Astrocyte (in vitro differentiated cells and primary cell): ENCODE measurements around the gene ZNF670.

Source experiments
- CTCF ChIP-seq: IDR thresholded peaks from 2 replicates; pipeline ENCODE4 v1.5.1; 2011; ENCODE audit warnings: low read depth, mild to moderate bottlenecking, inconsistent platforms, low read length, moderate library complexity; ENCODE audit not compliant: insufficient read depth
- EZH2 ChIP-seq: IDR thresholded peaks from 2 replicates; pipeline ENCODE4 v1.6.1; 2012; ENCODE audit warnings: mild to moderate bottlenecking, low read length, inconsistent platforms; ENCODE audit not compliant: insufficient read depth

DNA sequence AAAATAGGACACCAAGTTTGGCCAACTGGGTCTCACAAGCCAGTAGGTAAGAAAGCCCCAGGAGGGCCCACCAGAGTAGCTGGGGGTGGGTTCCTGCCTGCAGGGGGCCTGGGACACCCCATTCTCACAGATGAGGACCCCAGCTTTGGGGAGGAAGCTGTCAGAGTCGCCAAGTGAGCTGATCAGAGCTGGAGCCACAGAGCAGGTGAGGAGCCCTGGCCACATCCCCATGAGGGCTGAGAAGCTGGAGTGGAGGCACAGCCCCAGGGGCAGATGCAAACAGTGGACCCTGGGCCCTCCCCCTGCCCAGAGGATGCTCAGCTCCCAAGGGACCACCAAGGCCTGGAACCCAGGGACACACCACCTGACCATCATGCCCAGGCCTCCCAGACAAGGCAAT, 8.6 kb upstream of the ZNF670 start:
- TF ChIP-seq CTCF (no peak), EZH2 (no peak)
